ENCODE results near the gene PSMC4. TPM values are rescaled to one million over a fixed set of nuclear protein-coding genes. Genes with fewer than 3 reads are reported as not detected.

The PSMC4 gene
- total RNA-seq, 2 donors from 2014 or later = 14.2 to 43.8 TPM

DNA sequence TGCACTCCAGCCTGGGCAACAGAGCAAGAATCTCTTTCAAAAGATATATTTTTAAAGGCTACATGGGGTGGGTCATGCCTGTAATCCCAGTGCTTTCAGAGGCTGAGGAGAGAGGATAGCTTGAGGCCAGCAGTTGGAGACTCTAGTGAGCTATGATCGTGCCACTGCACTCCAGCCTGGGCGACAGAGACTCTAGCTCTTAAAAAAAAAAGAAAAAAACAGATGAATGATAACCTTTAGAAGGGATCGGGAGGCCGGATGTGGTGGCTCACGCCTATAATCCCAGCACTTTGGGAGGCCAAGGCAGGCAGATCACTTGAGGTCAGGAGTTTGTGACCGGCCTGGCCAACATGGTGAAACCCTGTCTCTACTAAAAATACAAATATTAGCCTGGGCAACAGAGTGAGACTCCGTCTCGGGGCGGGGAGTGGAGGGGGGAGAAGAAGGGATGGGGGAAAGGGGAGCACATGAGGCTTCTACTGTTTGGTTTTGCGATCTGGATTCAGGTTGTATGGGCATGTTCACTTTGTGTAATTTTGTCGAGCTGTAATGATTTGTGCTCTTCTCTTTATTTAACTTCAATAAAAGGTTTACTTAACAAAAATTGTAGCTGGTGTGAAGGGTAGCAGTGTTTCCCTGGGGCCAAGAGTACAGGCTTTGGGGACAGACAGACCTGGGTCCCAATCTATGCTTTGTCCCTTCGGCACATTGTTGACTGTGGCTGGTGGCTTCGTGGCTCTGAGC lies 1.1 kb upstream of the PSMC4 start:
- intact Hi-C loops (cut with DNase I) = no loop called here
- WGBS, 2 donors = 59 to 63% methylated on average over 12 to 13 of the region's 13 CpGs
- Histone ChIP-seq H3K27ac (peak overlapping the region in 3 of 4 donors; percentile 88 to 93 (median 91)), H3K4me3 (peak overlapping the region; percentile 58 to 63), H3K27me3 (no peaks in the 10 kb centered on the region), H3K9me3 (no peaks in the 10 kb centered on the region), H3K4me1 (peaks cover 20% of the 10 kb centered on the region), H3K36me3 (replicated peaks in 1 of 2; ENCODE audit: insufficient read depth in 1 of 2, low read depth in 2 of 2) (peaks cover 0 to 12% of the 10 kb centered on the region in 2 donors)
- ATAC-seq (no peak), DNase-seq (no peak)
- no peak for TF ChIP-seq POLR2A (IDR thresholded peaks at IDR 0.05)
- TF ChIP-seq, protein P1, sequence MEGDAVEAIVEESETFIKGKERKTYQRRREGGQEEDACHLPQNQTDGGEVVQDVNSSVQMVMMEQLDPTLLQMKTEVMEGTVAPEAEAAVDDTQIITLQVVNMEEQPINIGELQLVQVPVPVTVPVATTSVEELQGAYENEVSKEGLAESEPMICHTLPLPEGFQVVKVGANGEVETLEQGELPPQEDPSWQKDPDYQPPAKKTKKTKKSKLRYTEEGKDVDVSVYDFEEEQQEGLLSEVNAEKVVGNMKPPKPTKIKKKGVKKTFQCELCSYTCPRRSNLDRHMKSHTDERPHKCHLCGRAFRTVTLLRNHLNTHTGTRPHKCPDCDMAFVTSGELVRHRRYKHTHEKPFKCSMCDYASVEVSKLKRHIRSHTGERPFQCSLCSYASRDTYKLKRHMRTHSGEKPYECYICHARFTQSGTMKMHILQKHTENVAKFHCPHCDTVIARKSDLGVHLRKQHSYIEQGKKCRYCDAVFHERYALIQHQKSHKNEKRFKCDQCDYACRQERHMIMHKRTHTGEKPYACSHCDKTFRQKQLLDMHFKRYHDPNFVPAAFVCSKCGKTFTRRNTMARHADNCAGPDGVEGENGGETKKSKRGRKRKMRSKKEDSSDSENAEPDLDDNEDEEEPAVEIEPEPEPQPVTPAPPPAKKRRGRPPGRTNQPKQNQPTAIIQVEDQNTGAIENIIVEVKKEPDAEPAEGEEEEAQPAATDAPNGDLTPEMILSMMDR (IDR thresholded peaks at IDR 0.05) = no peak

DNA sequence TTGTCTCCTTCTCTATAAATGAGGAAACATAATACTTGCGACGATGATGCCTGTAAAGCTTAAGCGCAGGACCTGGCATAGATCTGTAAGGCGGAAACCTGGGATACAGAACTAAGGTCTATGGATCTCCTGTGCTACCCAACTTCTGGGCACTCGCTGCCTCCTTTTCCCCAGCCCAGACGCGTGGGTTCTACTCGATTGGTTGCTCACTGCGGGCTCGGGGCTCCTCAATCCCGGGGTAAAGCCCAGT lies 615 bp upstream of the PSMC4 start:
- peak overlapping the region; percentile 86 to 93 (median 90) for H3K27ac ChIP-seq
- peak; percentile 21 for ATAC-seq
- H3K36me3 ChIP-seq (replicated peaks in 1 of 2; ENCODE audit: insufficient read depth in 1 of 2, low read depth in 2 of 2) = peaks cover 0 to 14% of the 10 kb centered on the region in 2 donors
- WGBS, 2 donors = 2 to 3% methylated on average over 5 to 11 of the region's 11 CpGs
- TF ChIP-seq POLR2A (IDR thresholded peaks at IDR 0.05) = no peak
- TF ChIP-seq, protein P1 (IDR thresholded peaks at IDR 0.05) = no peak
- no peak for DNase-seq
- peaks cover 20% of the 10 kb centered on the region for H3K4me1 ChIP-seq
- H3K27me3 ChIP-seq = no peaks in the 10 kb centered on the region
- H3K9me3 ChIP-seq = no peaks in the 10 kb centered on the region
- intact Hi-C loops (cut with DNase I) = no loop called here
- H3K4me3 ChIP-seq = peak overlapping the region; percentile 58 to 63

DNA sequence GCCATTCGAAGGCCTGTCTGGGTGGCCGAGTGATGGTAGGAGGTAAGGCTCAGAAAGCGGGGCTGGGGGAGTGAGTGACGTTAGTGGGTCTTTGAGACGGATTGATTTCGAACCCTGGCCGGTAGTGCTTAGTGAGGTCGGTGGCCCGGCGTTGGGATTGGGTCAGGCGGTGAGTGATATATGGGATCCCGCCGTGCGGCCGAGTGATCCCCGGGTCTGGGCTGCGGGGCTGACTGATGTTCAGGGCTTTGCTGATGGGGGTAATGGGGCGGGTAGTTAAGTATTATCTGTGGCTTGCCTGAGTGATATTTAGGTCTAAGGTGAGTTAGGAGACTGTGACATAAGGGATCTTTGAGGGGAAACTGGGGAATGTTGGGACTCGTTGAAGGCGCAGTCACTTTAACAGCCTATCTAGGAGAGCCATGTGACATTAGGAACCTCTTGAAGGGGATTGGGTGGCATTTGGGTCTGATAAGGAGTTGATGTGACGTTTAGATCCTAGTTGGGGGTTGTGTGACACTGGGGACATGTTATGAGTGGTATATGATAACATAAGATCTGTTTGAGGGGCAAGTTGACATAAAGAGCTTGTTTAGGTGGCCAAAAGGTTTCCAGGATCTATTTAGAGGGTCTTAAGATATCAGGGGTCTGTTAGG lies 543 bp downstream of the PSMC4 start:
- Histone ChIP-seq H3K9me3 (no peaks in the 10 kb centered on the region), H3K4me1 (peaks cover 20% of the 10 kb centered on the region), H3K27me3 (no peaks in the 10 kb centered on the region), H3K4me3 (peak overlapping the region; percentile 26 to 66), H3K36me3 (replicated peaks in 1 of 2; ENCODE audit: insufficient read depth in 1 of 2, low read depth in 2 of 2) (peaks cover 0 to 14% of the 10 kb centered on the region in 2 donors), H3K27ac (peak overlapping the region; percentile 60 to 93 (median 80))
- 1 to 2% methylated on average over 15 to 21 of the region's 21 CpGs for whole genome bisulfite sequencing, 2 donors
- DNase-seq (peak in 1 of 4 donors; percentile 14), ATAC-seq (no peak)
- TF ChIP-seq, protein P1 (IDR thresholded peaks at IDR 0.05) = no peak
- no peak for TF ChIP-seq POLR2A (IDR thresholded peaks at IDR 0.05)
- intact Hi-C loops (cut with DNase I) = no loop called here

DNA sequence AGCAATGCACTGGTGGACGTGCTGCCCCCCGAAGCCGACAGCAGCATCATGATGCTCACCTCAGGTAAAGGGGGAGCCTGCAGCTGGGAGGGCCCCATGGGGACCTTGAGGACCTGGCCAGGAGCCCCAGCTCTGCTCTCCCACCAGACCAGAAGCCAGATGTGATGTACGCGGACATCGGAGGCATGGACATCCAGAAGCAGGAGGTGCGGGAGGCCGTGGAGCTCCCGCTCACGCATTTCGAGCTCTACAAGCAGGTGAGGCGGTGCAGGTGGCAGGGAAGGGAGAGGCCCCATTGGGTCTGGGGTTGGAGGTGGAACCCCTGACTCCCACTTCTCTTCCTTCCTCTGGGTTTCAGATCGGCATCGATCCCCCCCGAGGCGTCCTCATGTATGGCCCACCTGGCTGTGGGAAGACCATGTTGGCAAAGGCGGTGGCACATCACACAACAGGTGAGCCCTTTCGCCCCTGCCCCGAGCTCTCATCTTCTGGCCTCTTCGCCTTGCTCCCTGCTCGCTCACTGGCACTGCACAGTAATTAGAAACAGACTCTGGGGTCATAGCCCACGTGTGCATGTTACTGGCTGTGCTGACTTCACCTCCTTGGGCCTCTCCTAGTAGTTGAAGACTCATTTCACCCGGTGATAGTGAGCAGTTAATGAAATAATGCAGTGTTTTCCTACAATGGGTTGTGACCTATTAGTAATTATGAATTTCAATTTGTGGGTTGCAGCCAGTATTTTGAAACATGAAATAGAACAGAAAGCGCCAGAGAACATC lies 3.6 kb downstream of the PSMC4 start:
- DNase-seq = no peak
- no peak for TF ChIP-seq POLR2A (IDR thresholded peaks at IDR 0.05)
- TF ChIP-seq, protein P1 (IDR thresholded peaks at IDR 0.05) = no peak
- Histone ChIP-seq H3K36me3 (replicated peaks in 1 of 2; ENCODE audit: insufficient read depth in 1 of 2, low read depth in 2 of 2) (peaks cover 0 to 22% of the 10 kb centered on the region in 2 donors), H3K27me3 (no peaks in the 10 kb centered on the region), H3K27ac (no peak overlapping the region), H3K4me1 (peaks cover 17% of the 10 kb centered on the region), H3K9me3 (no peaks in the 10 kb centered on the region), H3K4me3 (no peak overlapping the region)
- ATAC-seq = no peak
- intact Hi-C loops (cut with DNase I) = no loop called here
- 92 to 98% methylated on average over 17 to 24 of the region's 24 CpGs for whole genome bisulfite sequencing, 2 donors
